ENCODE results near the gene TAF8.
"Not testable (repeated sequence)": the region's sequence is repeated elsewhere in the genome, so short reads cannot be mapped to it uniquely, and the experiment has no call there.

DNA sequence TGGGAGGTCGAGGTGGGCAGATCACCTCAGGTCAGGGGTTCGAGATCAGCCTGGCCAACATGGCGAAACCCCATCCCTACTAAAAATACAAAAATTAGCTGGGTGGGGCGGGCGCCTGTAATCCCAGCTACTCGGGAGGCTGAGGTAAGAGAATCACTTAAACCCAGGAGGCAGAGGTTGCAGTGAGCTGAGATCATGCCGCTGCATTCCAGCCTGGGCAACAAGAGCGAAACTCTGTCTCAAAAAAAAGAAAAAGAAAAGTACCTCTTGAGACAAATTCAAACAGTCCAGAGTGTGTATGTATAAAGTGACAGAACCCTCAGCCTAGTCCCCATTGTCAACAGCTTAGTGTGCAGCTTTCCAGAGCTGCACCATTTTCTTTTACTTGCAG, 42.2 kb upstream of the TAF8 start:
- TF ChIP-seq FOS (IDR thresholded peaks at IDR 0.05; ENCODE audit: borderline replicate concordance, extremely low read depth, insufficient read length); RAD51 (IDR thresholded peaks at IDR 0.05); IKZF1 (conservative IDR thresholded peaks at IDR 0.05); ASH2L (IDR thresholded peaks at IDR 0.05; ENCODE audit: borderline replicate concordance, low read depth); CEBPB (IDR thresholded peaks at IDR 0.05; ENCODE audit: borderline replicate concordance in 1 of 2, low read depth in 2 of 2, low read length in 2 of 2): not testable (repeated sequence)
- TF ChIP-seq, protein P1, sequence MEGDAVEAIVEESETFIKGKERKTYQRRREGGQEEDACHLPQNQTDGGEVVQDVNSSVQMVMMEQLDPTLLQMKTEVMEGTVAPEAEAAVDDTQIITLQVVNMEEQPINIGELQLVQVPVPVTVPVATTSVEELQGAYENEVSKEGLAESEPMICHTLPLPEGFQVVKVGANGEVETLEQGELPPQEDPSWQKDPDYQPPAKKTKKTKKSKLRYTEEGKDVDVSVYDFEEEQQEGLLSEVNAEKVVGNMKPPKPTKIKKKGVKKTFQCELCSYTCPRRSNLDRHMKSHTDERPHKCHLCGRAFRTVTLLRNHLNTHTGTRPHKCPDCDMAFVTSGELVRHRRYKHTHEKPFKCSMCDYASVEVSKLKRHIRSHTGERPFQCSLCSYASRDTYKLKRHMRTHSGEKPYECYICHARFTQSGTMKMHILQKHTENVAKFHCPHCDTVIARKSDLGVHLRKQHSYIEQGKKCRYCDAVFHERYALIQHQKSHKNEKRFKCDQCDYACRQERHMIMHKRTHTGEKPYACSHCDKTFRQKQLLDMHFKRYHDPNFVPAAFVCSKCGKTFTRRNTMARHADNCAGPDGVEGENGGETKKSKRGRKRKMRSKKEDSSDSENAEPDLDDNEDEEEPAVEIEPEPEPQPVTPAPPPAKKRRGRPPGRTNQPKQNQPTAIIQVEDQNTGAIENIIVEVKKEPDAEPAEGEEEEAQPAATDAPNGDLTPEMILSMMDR (IDR thresholded peaks at IDR 0.05 in 2 of 3, conservative IDR thresholded peaks at IDR 0.05 in 1 of 3; ENCODE audit: control insufficient read depth in 2 of 3, extremely low read depth in 1 of 3, insufficient read depth in 1 of 3, low read depth in 3 of 3, low read length in 3 of 3): not testable (repeated sequence)

All from GM12878 (cell line).